GM18526 (cell line): ENCODE data around the gene CNTNAP1.

Experiments used
- POLR2A ChIP-seq: IDR thresholded peaks from 3 replicates; pipeline ENCODE4 v1.6.1; 2011; ENCODE audit not compliant: insufficient read length; ENCODE audit errors: extremely low read depth

The CNTNAP1 gene

GRCh38 chr17:42667088-42667951 is 15.0 kb upstream of the CNTNAP1 start:
- no peak for TF ChIP-seq POLR2A

- TF ChIP-seq POLR2A: no peak
These were observed 12.7 kb upstream of the CNTNAP1 start for GRCh38 chr17:42669705-42669976.

GRCh38 chr17:42669977-42670788 is 12.1 kb upstream of the CNTNAP1 start:
- no peak for TF ChIP-seq POLR2A

- no peak for TF ChIP-seq POLR2A
These were observed 11.3 kb upstream of the CNTNAP1 start for GRCh38 chr17:42670789-42671657.

GRCh38 chr17:42672038-42672437 is 10.3 kb upstream of the CNTNAP1 start:
- TF ChIP-seq POLR2A: no peak

- no peak for TF ChIP-seq POLR2A
These were observed 9.0 kb upstream of the CNTNAP1 start for GRCh38 chr17:42673266-42673884.

- TF ChIP-seq POLR2A: no peak
These were observed 8.2 kb upstream of the CNTNAP1 start for GRCh38 chr17:42673885-42674754.

GRCh38 chr17:42674755-42675347 is 7.5 kb upstream of the CNTNAP1 start:
- no peak for TF ChIP-seq POLR2A

GRCh38 chr17:42675348-42675964 is 6.9 kb upstream of the CNTNAP1 start:
- no peak for TF ChIP-seq POLR2A

GRCh38 chr17:42675965-42676423 is 6.3 kb upstream of the CNTNAP1 start:
- no peak for TF ChIP-seq POLR2A

- TF ChIP-seq POLR2A: peak; percentile 54
These were observed 5.8 kb upstream of the CNTNAP1 start, which contains the start of gene PLEKHH3 for GRCh38 chr17:42676424-42677011. TSS of gene PLEKHH3 (minus strand) at chr17:42676994. CDS start at chr17:42676563, 431 bp downstream.

GRCh38 chr17:42677012-42677857 is 5.1 kb upstream of the CNTNAP1 start:
- peak; percentile 16 for TF ChIP-seq POLR2A
